Measurements from ENCODE around the gene ATP6V1A. TPM values are rescaled to one million over a fixed set of nuclear protein-coding genes. Genes with fewer than 3 reads are reported as not detected.
A peak's percentile ranks its signal among the peaks of the same experiment; 100 is the strongest.

Gene ATP6V1A
- polyA plus RNA-seq, 3 donors = 35.1 to 295 (median 254) TPM

DNA sequence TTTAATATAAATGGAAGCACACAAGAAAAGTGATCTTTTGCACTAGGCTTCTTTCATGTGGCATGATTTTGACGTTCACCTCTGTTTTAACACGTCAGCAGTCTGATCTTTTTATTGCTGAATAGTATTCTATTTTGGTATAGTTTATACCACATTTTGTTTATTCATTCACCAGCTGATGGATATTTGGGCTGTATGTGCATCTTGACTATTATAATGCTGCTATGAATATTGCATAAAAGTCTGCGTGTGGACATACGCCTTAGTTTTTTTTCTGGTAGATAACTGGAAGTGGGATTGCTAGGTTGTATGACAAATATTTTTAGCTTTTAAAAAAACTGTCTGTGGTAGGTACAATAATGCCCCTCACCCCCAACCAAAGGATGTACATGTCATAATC lies 15.1 kb upstream of the ATP6V1A start:
- Histone ChIP-seq H3K36me3 (replicated peaks in 1 of 2; ENCODE audit: control insufficient read depth in 1 of 2, insufficient read depth in 2 of 2, low read length in 2 of 2) (peaks cover 0 to 36% of the 10 kb centered on the region in 2 donors), H3K27ac (ENCODE audit: low read depth in 1 of 2, low read length in 2 of 2) (no peak overlapping the region), H3K4me3 (replicated peaks in 1 of 3; ENCODE audit: low read depth in 2 of 3, low read length in 3 of 3) (no peak overlapping the region), H3K9ac (ENCODE audit: insufficient read depth, low read length, poor library complexity, severe bottlenecking) (no peak overlapping the region), H3K9me3 (replicated peaks in 1 of 2; ENCODE audit: control insufficient read depth in 1 of 2, insufficient read depth in 1 of 2, low read length in 2 of 2) (no peaks in the 10 kb centered on the region), H4K20me1 (ENCODE audit: insufficient read depth, low read length) (peaks cover 96% of the 10 kb centered on the region), H3K27me3 (ENCODE audit: control insufficient read depth in 2 of 2, insufficient read depth in 2 of 2, low read length in 2 of 2) (no peaks in the 10 kb centered on the region), H2AFZ (ENCODE audit: insufficient read depth, low read depth, low read length, poor library complexity, severe bottlenecking) (no peak overlapping the region), H3K79me2 (ENCODE audit: insufficient read depth, low read length) (peaks cover 100% of the 10 kb centered on the region), H3K4me2 (replicated peaks; ENCODE audit: extremely low read depth, low read length, poor library complexity, severe bottlenecking) (no peak overlapping the region), H3K4me1 (ENCODE audit: control insufficient read depth in 1 of 2, insufficient read depth in 2 of 2, low read length in 2 of 2) (peaks cover 0 to 2% of the 10 kb centered on the region in 2 donors)
- peaks cover 10 to 21% of the 10 kb centered on the region in 2 donors for H3K36me3 Mint-ChIP-seq
- intact Hi-C loops (cut with micrococcal nuclease) = no loop called here
- no peak for DNase-seq
- H3K9me3 Mint-ChIP-seq = no peaks in the 10 kb centered on the region
- no CpG with 5 or more reads among the region's 4 CpGs for WGBS (ENCODE audit: insufficient coverage)
- H3K4me1 Mint-ChIP-seq = peaks cover 2% of the 10 kb centered on the region
- H3K27me3 Mint-ChIP-seq (ENCODE audit: low read depth in 3 of 3) = no peaks in the 10 kb centered on the region
- TF ChIP-seq, protein P1, sequence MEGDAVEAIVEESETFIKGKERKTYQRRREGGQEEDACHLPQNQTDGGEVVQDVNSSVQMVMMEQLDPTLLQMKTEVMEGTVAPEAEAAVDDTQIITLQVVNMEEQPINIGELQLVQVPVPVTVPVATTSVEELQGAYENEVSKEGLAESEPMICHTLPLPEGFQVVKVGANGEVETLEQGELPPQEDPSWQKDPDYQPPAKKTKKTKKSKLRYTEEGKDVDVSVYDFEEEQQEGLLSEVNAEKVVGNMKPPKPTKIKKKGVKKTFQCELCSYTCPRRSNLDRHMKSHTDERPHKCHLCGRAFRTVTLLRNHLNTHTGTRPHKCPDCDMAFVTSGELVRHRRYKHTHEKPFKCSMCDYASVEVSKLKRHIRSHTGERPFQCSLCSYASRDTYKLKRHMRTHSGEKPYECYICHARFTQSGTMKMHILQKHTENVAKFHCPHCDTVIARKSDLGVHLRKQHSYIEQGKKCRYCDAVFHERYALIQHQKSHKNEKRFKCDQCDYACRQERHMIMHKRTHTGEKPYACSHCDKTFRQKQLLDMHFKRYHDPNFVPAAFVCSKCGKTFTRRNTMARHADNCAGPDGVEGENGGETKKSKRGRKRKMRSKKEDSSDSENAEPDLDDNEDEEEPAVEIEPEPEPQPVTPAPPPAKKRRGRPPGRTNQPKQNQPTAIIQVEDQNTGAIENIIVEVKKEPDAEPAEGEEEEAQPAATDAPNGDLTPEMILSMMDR (IDR thresholded peaks at IDR 0.05) = no peak
- no peak overlapping the region for H3K4me3 Mint-ChIP-seq
- no peak overlapping the region for H3K27ac Mint-ChIP-seq

DNA sequence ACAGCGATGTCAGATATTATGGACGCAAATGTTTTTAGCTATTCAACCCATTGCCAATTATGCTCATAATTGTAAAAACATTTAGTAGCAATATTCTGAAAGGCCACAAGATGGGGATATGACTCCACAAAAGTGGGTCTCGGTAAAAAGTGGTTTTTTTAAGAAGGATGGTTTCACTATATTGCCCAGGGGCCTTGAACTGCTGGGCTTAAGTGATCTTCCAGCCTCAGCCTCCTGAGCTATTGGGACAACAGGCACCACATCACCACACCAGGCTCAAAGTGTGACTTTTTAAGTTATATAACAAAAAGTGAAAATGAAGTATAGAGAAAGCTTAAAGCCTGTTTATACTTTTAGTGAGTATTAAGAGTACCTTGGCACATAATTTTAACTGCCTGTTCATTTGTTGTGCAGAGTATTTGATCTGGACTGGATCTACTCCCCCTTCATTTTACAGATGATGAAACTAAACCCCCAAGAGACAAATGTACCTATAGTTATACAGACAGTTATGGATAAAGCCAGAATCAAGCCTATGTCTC lies 10.2 kb upstream of the ATP6V1A start:
- H3K4me2 ChIP-seq (replicated peaks; ENCODE audit: extremely low read depth, low read length, poor library complexity, severe bottlenecking) = no peak overlapping the region

More for the DNA sequence above, 10.2 kb upstream of the ATP6V1A start:
- peaks cover 0 to 5% of the 10 kb centered on the region in 2 donors for H3K36me3 ChIP-seq (replicated peaks in 1 of 2; ENCODE audit: control insufficient read depth in 1 of 2, insufficient read depth in 2 of 2, low read length in 2 of 2)
- H3K27me3 ChIP-seq (ENCODE audit: control insufficient read depth in 2 of 2, insufficient read depth in 2 of 2, low read length in 2 of 2) = no peaks in the 10 kb centered on the region
- Mint-ChIP-seq H3K4me1 (peaks cover 12% of the 10 kb centered on the region), H3K36me3 (peaks cover 3 to 12% of the 10 kb centered on the region in 2 donors), H3K27me3 (ENCODE audit: low read depth in 3 of 3) (no peaks in the 10 kb centered on the region), H3K4me3 (no peak overlapping the region), H3K9me3 (no peaks in the 10 kb centered on the region), H3K27ac (peak overlapping the region; percentile 11 to 79 (median 47))
- no peaks in the 10 kb centered on the region for H3K9me3 ChIP-seq (replicated peaks in 1 of 2; ENCODE audit: control insufficient read depth in 1 of 2, insufficient read depth in 1 of 2, low read length in 2 of 2)
- no peak overlapping the region for H3K9ac ChIP-seq (ENCODE audit: insufficient read depth, low read length, poor library complexity, severe bottlenecking)
- intact Hi-C loops (cut with micrococcal nuclease) = loop anchor here in 1 of 2 donors (5.0 kb wide), 1 partner anchor 101 kb away; the partner anchor contains the start of gene GRAMD1C
- TF ChIP-seq, protein P1 (IDR thresholded peaks at IDR 0.05) = peak; percentile 80
- H3K4me1 ChIP-seq (ENCODE audit: control insufficient read depth in 1 of 2, insufficient read depth in 2 of 2, low read length in 2 of 2) = peaks cover 0 to 4% of the 10 kb centered on the region in 2 donors
- H2AFZ ChIP-seq (ENCODE audit: insufficient read depth, low read depth, low read length, poor library complexity, severe bottlenecking) = no peak overlapping the region
- WGBS (ENCODE audit: insufficient coverage) = no CpG with 5 or more reads among the region's 3 CpGs
- peaks cover 100% of the 10 kb centered on the region for H4K20me1 ChIP-seq (ENCODE audit: insufficient read depth, low read length)
- H3K79me2 ChIP-seq (ENCODE audit: insufficient read depth, low read length) = peaks cover 100% of the 10 kb centered on the region
- peak overlapping the region in 1 of 2 donors; percentile 30 for H3K27ac ChIP-seq (ENCODE audit: low read depth in 1 of 2, low read length in 2 of 2)
- DNase-seq = peak; percentile 54 to 72 (median 60)
- no peak overlapping the region for H3K4me3 ChIP-seq (replicated peaks in 1 of 3; ENCODE audit: low read depth in 2 of 3, low read length in 3 of 3)
